SK-N-SH (cell line): ENCODE measurements around the gene CHSY1.

ENCODE experiments used
- CTCF ChIP-seq: fragments of 200-600 bp; sonication (generic); IDR thresholded peaks from 2 replicates; pipeline ENCODE4 v1.6.1; 2017; ENCODE audit warnings: antibody characterized with exemption, mild to moderate bottlenecking, moderate library complexity
- EP300 ChIP-seq, 2 experiments: IDR thresholded peaks; 2 replicates each; pipeline versions ENCODE4 v1.4.0 to v1.6.1; 2012; ENCODE audit warnings: borderline replicate concordance in 1 of 2, low read depth in 1 of 2, low read length in 1 of 2
- GABPA ChIP-seq: IDR thresholded peaks from 2 replicates; pipeline ENCODE4 v1.4.0; 2012; ENCODE audit warnings: low read depth, mild to moderate bottlenecking
- POLR2AphosphoS5 ChIP-seq: IDR thresholded peaks from 2 replicates; pipeline ENCODE4 v1.6.1; 2012; ENCODE audit warnings: low read depth, low read length
- TAF1 ChIP-seq: IDR thresholded peaks from 2 replicates; pipeline ENCODE4 v1.6.1; 2012; ENCODE audit warnings: low read depth, mild to moderate bottlenecking, low read length, moderate library complexity, borderline replicate concordance
- TEAD4 ChIP-seq: IDR thresholded peaks from 2 replicates; pipeline ENCODE4 v1.4.0; 2012; ENCODE audit warnings: mild to moderate bottlenecking, borderline replicate concordance; ENCODE audit not compliant: insufficient read depth

GRCh38 chr15:101213147-101213546 lies 38.7 kb downstream of the CHSY1 start:
- TF ChIP-seq CTCF = no peak
- no peak for TF ChIP-seq GABPA
- TF ChIP-seq POLR2AphosphoS5 = no peak
- TF ChIP-seq EP300 (IDR thresholded peaks at IDR 0.05; ENCODE audit: borderline replicate concordance in 1 of 2, low read depth in 1 of 2, low read length in 1 of 2) = no peak
- TF ChIP-seq TEAD4 = no peak
- no peak for TF ChIP-seq TAF1
